Skeletal muscle satellite cell (primary cell): ENCODE data around the gene MARCHF4.

Experiments used
- H3K27me3 ChIP-seq: 2 replicates; pipeline ENCODE4 v1.7.0; 2013; ENCODE audit warnings: low read length; ENCODE audit not compliant: control insufficient read depth, insufficient read depth
- H3K36me3 ChIP-seq: 2 replicates; pipeline ENCODE4 v1.7.0; 2013; ENCODE audit warnings: mild to moderate bottlenecking, control low read depth, low read length; ENCODE audit not compliant: insufficient read depth
- H3K4me1 ChIP-seq: 2 replicates; pipeline ENCODE4 v1.7.0; 2013; ENCODE audit warnings: low read length; ENCODE audit not compliant: control insufficient read depth, insufficient read depth
- H3K4me2 ChIP-seq: 2 replicates; pipeline ENCODE4 v1.7.0; 2013; ENCODE audit warnings: mild to moderate bottlenecking, low read length
- H3K4me3 ChIP-seq: 2 replicates; pipeline ENCODE4 v1.7.0; 2013; ENCODE audit warnings: low read length
- H3K9ac ChIP-seq: 2 replicates; pipeline ENCODE4 v1.7.0; 2013; ENCODE audit warnings: mild to moderate bottlenecking, low read depth, low read length, moderate library complexity
- H3K9me3 ChIP-seq: replicated peaks from 2 replicates; pipeline ENCODE4 v1.7.0; 2013; ENCODE audit warnings: mild to moderate bottlenecking, control low read depth, low read length

MARCHF4 gene

DNA sequence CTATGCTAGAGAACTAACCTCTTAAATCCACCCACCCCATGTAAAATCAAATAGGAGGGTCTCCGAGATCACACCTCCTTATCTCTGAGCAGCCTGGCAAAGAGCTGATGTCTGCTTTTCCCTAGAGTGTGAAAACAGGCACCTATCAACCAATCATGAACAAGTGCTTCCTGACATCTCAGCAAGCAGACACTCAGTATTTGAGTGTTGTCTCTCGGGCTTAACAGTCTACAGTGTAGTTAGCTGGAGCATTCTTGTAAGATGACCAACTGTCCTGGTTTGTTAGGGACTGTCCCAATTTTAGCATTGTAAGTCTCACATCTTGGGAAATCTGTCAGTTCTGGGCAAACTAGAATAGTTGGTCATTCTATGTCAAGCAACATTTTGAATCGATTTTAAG is 26.4 kb downstream of the MARCHF4 start:
- Histone ChIP-seq H3K4me1 (peaks cover 65% of the 10 kb centered on the region), H3K27me3 (no peaks in the 10 kb centered on the region), H3K4me3 (no peak overlapping the region), H3K9me3 (no peaks in the 10 kb centered on the region), H3K9ac (no peak overlapping the region), H3K36me3 (no peaks in the 10 kb centered on the region), H3K4me2 (no peak overlapping the region)

DNA sequence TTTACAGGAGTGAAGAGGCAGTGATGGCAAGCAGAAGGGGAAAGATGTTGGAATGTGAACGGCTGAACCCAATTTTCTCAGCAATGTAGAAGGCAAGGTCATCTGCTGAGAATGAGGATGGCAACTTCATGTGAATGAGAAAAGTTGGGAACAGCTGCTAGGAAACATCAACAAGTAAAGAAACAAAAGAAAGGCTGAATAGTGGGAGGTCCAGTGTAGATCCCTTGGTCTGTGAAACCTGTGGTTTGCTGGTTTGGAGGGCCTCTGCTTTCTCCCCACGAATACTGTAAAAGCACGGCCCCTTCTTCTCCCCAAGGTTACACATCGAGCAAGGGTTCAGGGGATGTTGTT is 27.4 kb downstream of the MARCHF4 start:
- no peak overlapping the region for H3K9ac ChIP-seq
- H3K9me3 ChIP-seq: no peaks in the 10 kb centered on the region
- no peaks in the 10 kb centered on the region for H3K36me3 ChIP-seq
- H3K4me3 ChIP-seq: no peak overlapping the region
- H3K27me3 ChIP-seq: no peaks in the 10 kb centered on the region
- H3K4me1 ChIP-seq: peaks cover 65% of the 10 kb centered on the region
- peak overlapping the region; percentile 59 for H3K4me2 ChIP-seq

DNA sequence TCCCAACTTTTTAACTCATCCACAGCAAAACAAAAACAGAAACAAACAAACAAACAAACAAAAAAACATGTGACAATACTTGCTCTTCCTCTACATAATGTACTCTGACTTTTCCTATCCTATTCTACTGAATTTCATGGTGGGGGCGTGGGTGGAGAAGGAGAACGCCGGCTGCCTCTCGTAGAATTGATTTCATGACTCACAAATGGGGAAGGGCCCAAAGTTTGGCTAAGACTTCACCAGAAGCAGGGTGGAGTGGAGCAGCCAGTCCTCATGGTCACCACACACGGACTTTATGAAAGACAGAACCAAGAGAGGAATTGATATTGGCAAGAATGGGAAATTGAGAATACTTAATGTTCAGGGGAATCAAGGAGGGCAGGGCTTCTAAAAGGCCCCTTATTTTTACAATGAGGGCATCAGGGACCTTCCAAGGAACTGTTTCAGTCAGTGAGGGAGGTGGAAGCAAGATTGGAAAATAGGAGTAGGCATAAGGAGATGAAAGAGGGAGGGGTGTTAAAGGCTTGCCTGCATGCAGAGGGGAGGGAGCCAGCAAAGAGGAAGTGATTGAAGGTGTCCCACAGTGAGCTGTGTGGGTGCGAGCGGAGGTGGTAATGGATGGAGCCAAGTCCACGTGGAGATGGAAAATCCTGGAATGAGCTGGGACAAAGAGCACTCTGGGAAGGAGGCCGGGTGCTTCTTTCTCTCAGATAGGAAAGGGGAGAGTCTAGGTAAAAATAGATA is 27.9 kb downstream of the MARCHF4 start:
- no peaks in the 10 kb centered on the region for H3K27me3 ChIP-seq
- H3K4me2 ChIP-seq: peak overlapping the region; percentile 59
- H3K4me3 ChIP-seq: peak overlapping the region; percentile 3
- peaks cover 65% of the 10 kb centered on the region for H3K4me1 ChIP-seq
- no peaks in the 10 kb centered on the region for H3K36me3 ChIP-seq
- H3K9ac ChIP-seq: peak overlapping the region; percentile 40
- no peaks in the 10 kb centered on the region for H3K9me3 ChIP-seq

DNA sequence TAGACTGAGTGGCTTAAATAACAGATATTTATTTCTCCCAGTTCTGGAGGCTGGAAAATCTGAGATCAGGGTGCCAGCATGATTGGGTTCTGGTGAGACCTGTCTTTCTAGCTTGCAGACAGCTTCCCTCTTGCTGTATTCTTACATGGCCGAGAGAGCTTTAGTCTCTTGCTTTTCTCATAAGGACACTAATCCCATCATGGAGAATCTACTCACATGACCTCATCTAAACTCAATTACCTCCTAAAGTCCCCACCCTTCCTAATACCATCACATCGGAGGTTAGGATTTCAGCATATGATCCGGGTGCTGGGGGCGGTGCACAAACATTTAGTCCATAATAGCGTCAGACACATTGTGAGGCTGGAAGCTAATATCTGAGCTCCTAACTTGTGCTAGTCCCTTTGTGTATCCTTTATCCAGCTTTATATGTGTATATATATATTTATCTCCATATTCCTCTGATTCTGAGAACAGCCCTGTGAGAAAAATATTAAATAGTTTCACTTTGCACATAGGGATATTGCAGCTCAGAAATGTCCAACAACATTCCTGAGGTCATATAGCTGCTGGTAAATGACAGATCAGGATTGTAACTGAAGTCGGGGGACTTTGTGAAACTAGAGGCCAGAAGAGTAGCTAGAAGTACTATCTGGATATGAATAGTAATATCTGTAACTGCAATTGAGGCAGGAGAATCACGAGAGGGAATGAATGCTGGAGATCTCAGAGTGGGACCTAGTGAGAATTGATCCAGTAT is 28.9 kb downstream of the MARCHF4 start:
- H3K9ac ChIP-seq: no peak overlapping the region
- no peaks in the 10 kb centered on the region for H3K9me3 ChIP-seq
- H3K27me3 ChIP-seq: no peaks in the 10 kb centered on the region
- H3K4me1 ChIP-seq: peaks cover 58% of the 10 kb centered on the region
- peak overlapping the region; percentile 59 for H3K4me2 ChIP-seq
- H3K36me3 ChIP-seq: no peaks in the 10 kb centered on the region
- no peak overlapping the region for H3K4me3 ChIP-seq

DNA sequence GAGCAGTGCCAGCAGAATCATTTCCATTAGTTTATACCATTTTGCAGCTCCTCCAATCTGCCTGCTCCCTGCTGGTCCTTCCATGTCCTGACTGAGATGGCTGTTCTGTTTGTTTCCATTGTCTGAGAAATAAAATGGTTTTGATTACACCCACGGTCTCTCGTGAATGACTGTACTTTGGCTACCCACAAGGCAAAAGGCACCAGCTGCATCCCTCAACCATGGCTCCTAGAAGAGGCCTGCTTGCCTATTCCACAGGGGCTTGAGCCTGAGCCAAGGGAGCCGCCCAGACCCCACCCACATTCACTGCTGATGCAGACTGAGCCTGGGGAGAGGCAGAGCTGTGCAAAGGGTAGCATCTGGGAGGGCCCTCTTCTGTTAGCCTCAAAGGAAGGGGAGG is 31.2 kb downstream of the MARCHF4 start:
- H3K4me3 ChIP-seq: no peak overlapping the region
- H3K9me3 ChIP-seq: no peaks in the 10 kb centered on the region
- peak overlapping the region; percentile 34 for H3K4me2 ChIP-seq
- peak overlapping the region; percentile 52 for H3K9ac ChIP-seq
- H3K27me3 ChIP-seq: no peaks in the 10 kb centered on the region
- H3K4me1 ChIP-seq: peaks cover 56% of the 10 kb centered on the region
- H3K36me3 ChIP-seq: no peaks in the 10 kb centered on the region

GRCh38 chr2:216340280-216340631 is 32.0 kb downstream of the MARCHF4 start:
- H3K9ac ChIP-seq: peak overlapping the region; percentile 52
- H3K27me3 ChIP-seq: no peaks in the 10 kb centered on the region
- no peak overlapping the region for H3K4me3 ChIP-seq
- H3K4me1 ChIP-seq: peaks cover 47% of the 10 kb centered on the region
- H3K9me3 ChIP-seq: no peaks in the 10 kb centered on the region
- no peaks in the 10 kb centered on the region for H3K36me3 ChIP-seq
- H3K4me2 ChIP-seq: peak overlapping the region; percentile 64

DNA sequence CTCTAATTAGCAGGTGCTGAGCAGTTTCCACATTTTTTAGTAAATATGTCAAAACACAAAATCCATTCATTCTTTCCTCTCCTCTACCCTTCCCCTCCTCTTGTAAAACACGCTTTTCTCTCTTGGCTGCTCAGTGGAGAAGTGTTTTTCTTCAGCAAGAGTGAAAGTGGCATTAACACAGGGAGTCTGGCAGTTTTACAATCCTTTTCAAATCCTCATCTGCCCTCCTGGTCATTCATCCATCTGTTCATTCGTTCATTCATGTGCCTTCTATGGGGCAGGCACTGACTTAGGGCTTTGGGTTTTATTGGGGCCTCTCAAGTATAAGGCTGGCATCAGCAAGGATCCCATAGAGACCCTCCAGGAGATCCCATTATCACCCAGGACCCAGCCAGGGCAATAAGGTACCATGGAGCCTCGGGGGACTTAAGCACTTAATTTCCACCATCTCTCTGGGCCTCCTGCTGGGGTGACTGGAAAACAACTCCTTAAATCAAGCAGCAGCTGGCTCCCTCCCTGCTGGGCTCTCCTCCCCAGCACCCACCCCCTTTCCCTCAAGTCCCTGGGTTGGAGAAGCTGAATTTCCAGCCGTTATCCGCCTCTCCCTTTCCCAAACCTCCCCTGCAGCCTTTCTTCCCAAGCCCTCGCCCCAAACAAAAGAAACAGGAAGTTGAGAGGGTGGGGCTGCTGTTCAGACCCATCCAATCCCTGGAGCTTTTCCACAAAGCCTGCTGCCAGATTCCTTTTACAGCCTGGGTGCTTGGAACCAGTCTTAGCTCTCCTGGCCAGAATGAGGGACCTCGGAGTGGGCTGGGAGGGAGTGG is 32.6 kb downstream of the MARCHF4 start:
- H3K4me1 ChIP-seq: peaks cover 41% of the 10 kb centered on the region
- peak overlapping the region; percentile 64 for H3K4me2 ChIP-seq
- peak overlapping the region; percentile 29 for H3K4me3 ChIP-seq
- H3K36me3 ChIP-seq: no peaks in the 10 kb centered on the region
- no peaks in the 10 kb centered on the region for H3K9me3 ChIP-seq
- no peaks in the 10 kb centered on the region for H3K27me3 ChIP-seq
- H3K9ac ChIP-seq: peak overlapping the region; percentile 52

GRCh38 chr2:216335252-216335651 is 37.0 kb downstream of the MARCHF4 start:
- H3K9ac ChIP-seq: no peak overlapping the region
- H3K27me3 ChIP-seq: no peaks in the 10 kb centered on the region
- no peaks in the 10 kb centered on the region for H3K9me3 ChIP-seq
- H3K36me3 ChIP-seq: no peaks in the 10 kb centered on the region
- H3K4me3 ChIP-seq: no peak overlapping the region
- H3K4me1 ChIP-seq: peaks cover 9% of the 10 kb centered on the region
- no peak overlapping the region for H3K4me2 ChIP-seq

- no peaks in the 10 kb centered on the region for H3K4me1 ChIP-seq
- no peaks in the 10 kb centered on the region for H3K9me3 ChIP-seq
- H3K36me3 ChIP-seq: no peaks in the 10 kb centered on the region
- H3K4me2 ChIP-seq: no peak overlapping the region
- no peak overlapping the region for H3K4me3 ChIP-seq
- no peak overlapping the region for H3K9ac ChIP-seq
- no peaks in the 10 kb centered on the region for H3K27me3 ChIP-seq
Measured at GRCh38 chr2:216328347-216328746, 43.9 kb downstream of the MARCHF4 start.

- H3K27me3 ChIP-seq: no peaks in the 10 kb centered on the region
- H3K4me2 ChIP-seq: no peak overlapping the region
- no peak overlapping the region for H3K9ac ChIP-seq
- H3K9me3 ChIP-seq: no peaks in the 10 kb centered on the region
- no peak overlapping the region for H3K4me3 ChIP-seq
- H3K36me3 ChIP-seq: no peaks in the 10 kb centered on the region
- H3K4me1 ChIP-seq: no peaks in the 10 kb centered on the region
Measured at GRCh38 chr2:216327447-216327935, 44.8 kb downstream of the MARCHF4 start.
